Thyroid gland (tissue), 4 donors: ENCODE measurements around the gene MNT. TPM values are rescaled to one million over a fixed set of nuclear protein-coding genes. Genes with fewer than 3 reads are reported as not detected.
A peak's percentile ranks its signal among the peaks of the same experiment; 100 is the strongest.

Experiments used
- DNase-seq, 2 donors: peaks; one replicate each; pipeline ENCODE4 v3.0.0-alpha.2; 2019
- H3K27ac ChIP-seq, 3 donors: fragments of 200-600 bp; sonication (generic); 1 replicate in 2 of 3; 2 replicates in 1 of 3; pipeline ENCODE4 v1.5.1; 2016 to 2019; ENCODE audit warnings: mild to moderate bottlenecking in 1 of 3, moderate library complexity in 1 of 3
- H3K27me3 ChIP-seq: fragments of 200-600 bp; sonication (generic); one replicate; pipeline ENCODE4 v1.5.1; 2019
- H3K36me3 ChIP-seq, 2 donors: fragments of 200-600 bp; sonication (generic); one replicate each; pipeline ENCODE4 v1.5.1; 2016 to 2019
- H3K4me1 ChIP-seq, 2 donors: fragments of 200-600 bp; sonication (generic); one replicate each; pipeline ENCODE4 v1.5.1; 2017 to 2019
- H3K4me3 ChIP-seq, 3 donors: fragments of 200-600 bp; sonication (generic); replicated peaks in 1 of 3; 1 replicate in 2 of 3; 2 replicates in 1 of 3; pipeline ENCODE4 v1.5.1; 2016; ENCODE audit warnings: mild to moderate bottlenecking in 1 of 3
- H3K9me3 ChIP-seq: fragments of 200-600 bp; sonication (generic); one replicate; pipeline ENCODE4 v1.5.1; 2017
- CTCF ChIP-seq, 6 experiments: fragments of 200-600 bp in 3 of 6; fragments of 450-650 bp in 3 of 6; sonication (generic) in 3 of 6; IDR thresholded peaks; one replicate each; pipeline ENCODE4 v1.5.1; 2016 to 2019; ENCODE audit warnings: antibody characterized with exemption in 6 of 6, mild to moderate bottlenecking in 2 of 6, inconsistent platforms in 1 of 6, moderate library complexity in 1 of 6
- POLR2A ChIP-seq, 2 donors: fragments of 450-650 bp; IDR thresholded peaks; one replicate each; pipeline ENCODE4 v1.6.1; 2017; ENCODE audit warnings: antibody characterized with exemption in 2 of 2, mild to moderate bottlenecking in 2 of 2, moderate library complexity in 1 of 2
- WGBS, 2 donors: methylation state at CpG; one replicate each; pipeline ENCODE4 v1.1.5; 2017; 5-methylcytosine and 5-hydroxymethylcytosine counted together
- intact Hi-C: fragments of 100-400 bp; cut with DNase I; formaldehyde crosslinking; loops from one replicate; pipeline ENCODE4 v1.15.1; 2023
- total RNA-seq, 4 donors: library from RNA; depleted of rRNA; stranded (reverse); fragments of >200 nt; gene quantifications; one replicate each; pipeline ENCODE4 v1.2.3, GENCODE V29; 2016

The MNT gene
- total RNA-seq, 4 donors from 2014 or later, result 8.2 to 28.9 (median 10.9) TPM

GRCh38 chr17:2396568-2397246 is 4.2 kb downstream of the MNT start:
- peaks cover 54 to 58% of the 10 kb centered on the region in 2 donors for H3K4me1 ChIP-seq
- H3K9me3 ChIP-seq, result no peaks in the 10 kb centered on the region
- H3K27ac ChIP-seq, result peak overlapping the region; percentile 85 to 95 (median 92)
- H3K27me3 ChIP-seq, result no peaks in the 10 kb centered on the region
- TF ChIP-seq CTCF (IDR thresholded peaks at IDR 0.05) (no peak), POLR2A (IDR thresholded peaks at IDR 0.05) (peak in 1 of 2 donors; percentile 68)
- peak overlapping the region in 1 of 3 donors; percentile 22 for H3K4me3 ChIP-seq
- DNase-seq, result peak; percentile 96 to 98
- intact Hi-C loops, result no loop called here
- no peaks in the 10 kb centered on the region for H3K36me3 ChIP-seq
- WGBS, 2 donors, result 10 to 27% methylated on average over 6 to 14 of the region's 34 CpGs

- Histone ChIP-seq H3K27me3 (no peaks in the 10 kb centered on the region), H3K4me1 (peaks cover 59 to 63% of the 10 kb centered on the region in 2 donors), H3K9me3 (no peaks in the 10 kb centered on the region), H3K27ac (peak overlapping the region; percentile 85 to 95 (median 92)), H3K36me3 (no peaks in the 10 kb centered on the region), H3K4me3 (peak overlapping the region in 1 of 3 donors; percentile 22)
- WGBS, 2 donors, result 56 to 62% methylated on average over 7 of the region's 7 CpGs
- TF ChIP-seq POLR2A (IDR thresholded peaks at IDR 0.05) (no peak), CTCF (IDR thresholded peaks at IDR 0.05) (no peak)
- DNase-seq, result no peak
- intact Hi-C loops, result no loop called here
Observed at GRCh38 chr17:2396192-2396567, 4.7 kb downstream of the MNT start.

- peak overlapping the region; percentile 85 to 95 (median 92) for H3K27ac ChIP-seq
- H3K4me3 ChIP-seq, result no peak overlapping the region
- intact Hi-C loops, result no loop called here
- H3K4me1 ChIP-seq, result peaks cover 65 to 70% of the 10 kb centered on the region in 2 donors
- peak in 1 of 2 donors; percentile 5 for DNase-seq
- no peaks in the 10 kb centered on the region for H3K27me3 ChIP-seq
- H3K36me3 ChIP-seq, result no peaks in the 10 kb centered on the region
- no peaks in the 10 kb centered on the region for H3K9me3 ChIP-seq
- no peak for TF ChIP-seq CTCF (IDR thresholded peaks at IDR 0.05)
- TF ChIP-seq POLR2A (IDR thresholded peaks at IDR 0.05), result no peak
- 80 to 83% methylated on average over 26 of the region's 28 CpGs for WGBS, 2 donors
Observed at GRCh38 chr17:2395258-2396181, 5.3 kb downstream of the MNT start.

- Histone ChIP-seq H3K36me3 (no peaks in the 10 kb centered on the region), H3K27ac (peak overlapping the region in 2 of 3 donors; percentile 92 to 95), H3K9me3 (no peaks in the 10 kb centered on the region), H3K4me1 (peaks cover 65 to 75% of the 10 kb centered on the region in 2 donors), H3K27me3 (no peaks in the 10 kb centered on the region), H3K4me3 (no peak overlapping the region)
- 87 to 89% methylated on average over 12 to 14 of the region's 16 CpGs for WGBS, 2 donors
- no peak for DNase-seq
- intact Hi-C loops, result no loop called here
- TF ChIP-seq POLR2A (IDR thresholded peaks at IDR 0.05), result no peak
- no peak for TF ChIP-seq CTCF (IDR thresholded peaks at IDR 0.05)
Observed at GRCh38 chr17:2394775-2395201, 6.1 kb downstream of the MNT start.
